ENCODE results near the gene AFF2.

The AFF2 gene

GRCh38 chrX:149002320-149002719 lies 501.9 kb downstream of the AFF2 start:
- TF ChIP-seq CTCF (conservative IDR thresholded peaks at IDR 0.05) = no peak
- H3K27ac ChIP-seq = no peak overlapping the region

- no peak for TF ChIP-seq CTCF (conservative IDR thresholded peaks at IDR 0.05)
- H3K27ac ChIP-seq = no peak overlapping the region
Observed at GRCh38 chrX:149003863-149004660, 503.6 kb downstream of the AFF2 start.

GRCh38 chrX:149004936-149005335 lies 504.5 kb downstream of the AFF2 start:
- no peak overlapping the region for H3K27ac ChIP-seq
- TF ChIP-seq CTCF (conservative IDR thresholded peaks at IDR 0.05) = 0 out of 2 replicates have a peak, but pooled peaks have one; percentile 17

GRCh38 chrX:149006235-149006634 lies 505.8 kb downstream of the AFF2 start:
- TF ChIP-seq CTCF (conservative IDR thresholded peaks at IDR 0.05) = no peak
- no peak overlapping the region for H3K27ac ChIP-seq

- TF ChIP-seq CTCF (conservative IDR thresholded peaks at IDR 0.05) = no peak
- no peak overlapping the region for H3K27ac ChIP-seq
Observed at GRCh38 chrX:149007423-149007822, 507.0 kb downstream of the AFF2 start.

- no peak for TF ChIP-seq CTCF (conservative IDR thresholded peaks at IDR 0.05)
Observed at GRCh38 chrX:149010013-149010852, 509.8 kb downstream of the AFF2 start.

GRCh38 chrX:149010853-149011224 lies 510.4 kb downstream of the AFF2 start:
- no peak for TF ChIP-seq CTCF (conservative IDR thresholded peaks at IDR 0.05)
- no peak overlapping the region for H3K27ac ChIP-seq

More at GRCh38 chrX:149010013-149010852, 509.8 kb downstream of the AFF2 start:
- H3K27ac ChIP-seq = no peak overlapping the region
